HG03060 (cell line): ENCODE results near the gene ALDOA.
"Not testable (repeated sequence)": the region's sequence is repeated elsewhere in the genome, so short reads cannot be mapped to it uniquely, and the experiment has no call there.

Experiments used
- ATAC-seq: cut with Tn5 transposase; IDR thresholded peaks from one replicate; pipeline ENCODE4 v1.9.1; 2021; ENCODE audit warnings: low read depth, moderate number of reproducible peaks; ENCODE audit not compliant: unreplicated experiment

Gene ALDOA

DNA sequence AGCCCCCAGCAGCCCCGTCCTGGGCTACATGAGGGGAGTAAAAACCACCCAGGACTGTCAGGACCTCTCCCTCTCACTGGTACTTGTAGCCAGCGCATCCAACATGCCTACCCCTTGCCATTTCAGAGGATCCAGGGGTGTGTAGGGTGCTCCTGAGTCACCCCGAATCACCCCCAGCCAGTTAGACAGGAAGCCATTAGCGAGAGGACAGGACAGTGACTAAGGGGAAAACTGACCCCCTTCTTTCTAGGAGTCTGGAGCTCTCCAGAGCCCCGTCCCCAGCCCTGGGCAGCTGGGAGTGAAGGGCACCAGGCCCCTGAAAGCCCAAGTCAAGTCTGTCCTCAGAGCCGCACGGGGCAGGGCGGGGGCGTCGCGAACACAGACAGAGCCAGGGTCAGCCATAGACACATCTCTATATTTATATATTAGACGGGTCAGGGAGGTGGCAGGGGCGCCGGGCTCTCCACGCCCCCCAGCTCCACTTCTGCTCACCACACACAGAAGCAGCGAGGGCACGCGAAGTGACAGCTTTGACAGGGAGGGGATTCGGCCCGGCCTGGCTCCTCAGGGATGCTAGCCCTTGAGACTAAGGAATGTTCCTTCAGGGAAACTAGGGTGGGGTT, 48.3 kb downstream of the ALDOA start:
- ATAC-seq, result no peak

DNA sequence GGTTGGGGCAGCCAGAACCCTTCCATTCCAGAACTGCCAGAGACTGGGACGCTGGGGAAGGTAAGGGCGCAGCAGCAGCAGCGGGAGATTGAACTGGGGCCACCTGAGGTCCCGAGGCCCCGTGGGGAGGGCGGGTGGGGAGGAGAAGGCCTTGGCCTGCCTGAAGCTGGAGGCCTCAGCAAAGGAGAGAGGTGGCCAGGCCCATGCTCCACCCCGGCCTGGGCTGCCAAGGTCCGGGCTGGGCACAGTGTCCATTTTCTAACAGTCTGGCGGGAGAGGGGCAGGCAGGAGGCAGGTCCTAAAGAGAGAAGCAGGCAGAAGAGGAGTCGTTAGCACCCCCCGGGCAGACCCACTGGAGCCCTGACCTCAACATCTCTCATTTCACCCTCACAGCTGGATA, 48.9 kb downstream of the ALDOA start:
- no peak for ATAC-seq

DNA sequence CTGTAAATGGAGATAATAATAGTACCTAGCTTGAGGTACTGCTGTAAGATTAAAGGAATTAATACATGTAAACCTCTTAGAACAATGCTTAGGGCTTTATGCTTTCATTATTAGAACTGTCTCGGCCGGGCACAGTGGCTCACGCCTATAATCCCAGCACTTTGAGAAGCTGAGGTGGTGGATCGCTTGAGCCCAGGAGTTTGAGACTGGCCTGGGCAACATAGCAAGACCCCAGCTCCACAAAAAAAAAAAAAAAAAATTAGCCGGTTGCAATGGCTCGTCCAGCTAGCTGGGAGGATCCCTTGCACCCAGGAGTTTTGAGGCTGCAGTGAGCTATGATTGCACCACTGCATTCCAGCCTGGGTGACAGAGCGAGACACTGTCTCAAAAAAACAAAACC, 49.3 kb downstream of the ALDOA start:
- not testable (repeated sequence) for ATAC-seq

DNA sequence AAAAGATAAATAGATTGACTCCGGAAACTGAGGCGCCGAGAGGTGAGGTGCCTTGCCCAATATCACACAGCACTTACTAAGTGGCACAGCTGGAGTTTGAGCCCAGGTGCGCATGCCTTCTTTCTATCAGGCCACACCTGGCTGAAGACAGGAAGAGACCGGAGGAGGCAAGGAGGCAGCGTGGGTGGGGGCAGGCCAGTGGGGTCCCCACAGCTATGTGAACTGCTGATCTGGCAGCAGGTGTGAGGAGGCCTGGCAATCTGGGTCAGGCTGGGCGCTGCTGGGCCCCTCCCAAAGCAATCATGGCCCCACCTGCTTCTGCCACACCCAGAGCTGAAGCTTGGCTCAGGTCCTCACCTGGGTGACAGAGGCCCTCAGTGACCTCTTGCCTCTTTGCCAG, 49.7 kb downstream of the ALDOA start:
- no peak for ATAC-seq

DNA sequence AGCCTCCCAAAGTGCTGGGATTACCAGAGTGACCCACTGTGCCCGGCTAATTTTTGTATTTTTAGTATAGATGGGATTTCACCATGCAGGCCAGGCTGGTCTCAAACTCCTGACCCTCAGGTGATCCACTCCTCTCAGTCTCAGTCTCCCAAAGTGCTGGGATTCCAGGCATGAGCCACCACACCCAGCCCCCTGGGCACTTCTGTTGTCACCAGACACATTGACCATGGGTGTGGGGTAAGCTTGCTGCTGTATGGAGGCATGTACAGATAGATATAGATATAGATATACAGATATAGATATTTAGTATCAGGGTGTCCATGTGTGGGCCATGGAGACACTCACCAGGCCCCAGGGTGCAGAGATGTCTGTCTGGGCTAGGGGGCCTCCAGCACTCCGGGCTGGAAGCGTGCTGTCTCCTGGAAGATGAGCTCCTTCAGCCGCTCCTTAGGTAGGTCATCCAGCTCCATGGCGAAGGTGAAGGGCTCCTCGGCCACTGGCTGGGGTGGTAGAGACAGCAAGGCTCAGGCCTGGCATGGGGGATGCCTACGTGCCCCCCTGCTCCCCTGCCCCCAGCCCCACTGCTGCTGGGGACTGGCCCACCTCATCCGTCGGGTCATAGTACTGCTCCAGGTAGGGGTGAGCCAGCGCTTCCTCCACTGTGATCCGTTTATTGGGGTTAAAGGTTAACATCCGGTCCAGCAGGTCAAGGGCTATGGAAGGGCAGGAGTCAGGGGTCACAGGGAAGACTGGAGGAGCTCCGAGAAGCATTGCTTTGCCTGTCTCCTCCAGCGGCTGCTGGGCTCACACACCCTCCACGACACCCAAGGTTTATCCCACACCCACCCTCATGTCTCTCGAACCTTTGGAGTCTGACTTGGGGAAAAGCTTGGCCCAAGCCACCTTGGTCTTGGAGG, 51.0 kb downstream of the ALDOA start:
- ATAC-seq, result no peak

DNA sequence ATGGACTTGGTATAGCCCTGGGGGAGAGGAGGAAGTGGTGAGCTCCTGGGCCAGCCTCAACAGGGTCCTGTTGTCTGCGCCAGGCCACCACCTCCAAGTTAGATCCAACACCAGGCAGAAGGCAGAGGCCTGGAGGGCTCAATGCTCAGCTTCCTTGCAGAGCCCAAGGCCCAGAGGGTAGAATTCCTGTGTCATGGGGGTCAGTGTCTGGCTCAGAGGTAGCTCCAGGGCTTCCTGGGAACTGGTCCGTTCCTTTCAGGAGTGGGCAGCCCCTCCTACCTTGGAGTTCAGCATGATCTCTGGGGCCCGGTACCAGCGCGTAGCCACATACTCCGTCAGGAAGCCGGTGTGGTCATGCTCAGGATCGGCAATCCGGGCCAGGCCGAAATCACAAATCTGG, 52.2 kb downstream of the ALDOA start:
- no peak for ATAC-seq

DNA sequence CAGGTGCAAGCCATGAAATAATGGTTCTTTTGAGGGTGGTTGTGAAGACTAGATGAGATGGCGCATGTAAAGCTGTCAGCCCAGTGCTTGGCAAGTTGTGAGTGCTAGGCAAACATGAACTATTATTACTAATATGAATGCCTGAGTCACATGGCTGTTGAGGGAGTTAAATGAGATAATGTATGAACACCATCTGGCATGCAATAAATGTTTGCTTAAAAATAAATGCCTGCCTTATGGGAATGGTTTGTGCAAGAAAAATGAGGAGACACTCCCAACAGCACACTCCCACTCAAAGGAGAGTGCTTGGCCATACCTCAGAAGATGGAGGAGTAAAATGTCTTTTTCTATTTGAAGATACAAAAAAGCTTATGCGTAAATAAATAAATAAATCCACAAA, 53.9 kb downstream of the ALDOA start:
- no peak for ATAC-seq
